K562 (cell line): ENCODE results near the gene MARK2.

ENCODE experiments used
- ASH1L ChIP-seq: fragments of 450-650 bp; IDR thresholded peaks from 2 replicates; pipeline ENCODE4 v1.6.1; 2018; ENCODE audit warnings: borderline replicate concordance, mild to moderate bottlenecking, low read depth; ENCODE audit not compliant: partially characterized antibody
- CBX5 ChIP-seq: IDR thresholded peaks from 2 replicates; pipeline ENCODE4 v1.6.1; 2014; ENCODE audit warnings: low read depth, borderline replicate concordance
- CREBBP ChIP-seq: IDR thresholded peaks from one replicate; pipeline ENCODE4 v1.6.1; 2012; ENCODE audit warnings: low read depth, mild to moderate bottlenecking, control low read depth, inconsistent platforms, low read length
- CTCF ChIP-seq, 3 experiments: IDR thresholded peaks in 2 of 3; conservative IDR thresholded peaks in 1 of 3; 2 replicates each; pipeline ENCODE4 v1.5.1; 2011 to 2012; ENCODE audit warnings: low read length in 3 of 3, mild to moderate bottlenecking in 3 of 3, control low read depth in 2 of 3, improper control_type of control experiment in 1 of 3, inconsistent platforms in 1 of 3, low read depth in 1 of 3, mixed read lengths in 1 of 3, moderate library complexity in 1 of 3; ENCODE audit not compliant: insufficient read depth in 2 of 3
- FOXK1 ChIP-seq: sonication (generic); formaldehyde crosslinking; IDR thresholded peaks from 2 replicates; pipeline ENCODE4 v1.8.0; 2022; ENCODE audit warnings: missing genetic modification reagents, mild to moderate bottlenecking, borderline replicate concordance
- FOXK2 ChIP-seq, 2 experiments: fragments of 450-650 bp; IDR thresholded peaks in 1 of 2; conservative IDR thresholded peaks in 1 of 2; 2 replicates each; pipeline ENCODE4 v1.6.1; 2016; ENCODE audit warnings: low read depth in 2 of 2, mild to moderate bottlenecking in 1 of 2
- GABPA ChIP-seq: fragments of 200-800 bp; sonication (Bioruptor generic); conservative IDR thresholded peaks from 2 replicates; pipeline ENCODE4 v1.6.1; 2016; ENCODE audit warnings: low read depth, missing genetic modification characterization, missing compliant biosample characterization
- NUFIP1 ChIP-seq: fragments of 450-650 bp; IDR thresholded peaks from 2 replicates; pipeline ENCODE4 v1.6.1; 2018; ENCODE audit not compliant: partially characterized antibody
- POLR2A ChIP-seq: fragments of 450-650 bp; conservative IDR thresholded peaks from 2 replicates; pipeline ENCODE4 v1.6.1; 2016
- RAD21 ChIP-seq, 2 experiments: fragments of 250-450 bp in 1 of 2; fragments of 450-650 bp in 1 of 2; sonication (Bioruptor Pico) in 1 of 2; formaldehyde crosslinking in 1 of 2; IDR thresholded peaks in 1 of 2; conservative IDR thresholded peaks in 1 of 2; 2 replicates each; pipeline versions ENCODE4 v1.4.0 to v1.8.0; 2020 to 2022; ENCODE audit warnings: mild to moderate bottlenecking in 2 of 2, moderate library complexity in 1 of 2
- RAD51 ChIP-seq: fragments of 450-650 bp; IDR thresholded peaks from 2 replicates; pipeline ENCODE4 v1.7.1; 2016; ENCODE audit warnings: low read depth, mild to moderate bottlenecking, borderline replicate concordance
- SETDB1 ChIP-seq: IDR thresholded peaks from one replicate; pipeline ENCODE4 v1.6.1; 2012; ENCODE audit warnings: low read length, control low read depth, inconsistent platforms
- TCF7L2 ChIP-seq: fragments of 150-350 bp; IDR thresholded peaks from 2 replicates; pipeline ENCODE4 v1.6.1; 2016; ENCODE audit warnings: low read depth, mild to moderate bottlenecking, low read length, moderate library complexity
- ZBTB1 ChIP-seq: sonication (generic); formaldehyde crosslinking; IDR thresholded peaks from 2 replicates; pipeline ENCODE4 v1.8.1; 2023; ENCODE audit warnings: missing genetic modification reagents, low read depth, mild to moderate bottlenecking, borderline replicate concordance

GRCh38 chr11:63811522-63811921 lies 27.4 kb upstream of the MARK2 start:
- TF ChIP-seq GABPA (no peak), ZBTB1 (CRISPR knock-in tag) (no peak), RAD21 (CRISPR knock-in tag; conservative IDR thresholded peaks at IDR 0.05 in 1 of 2, IDR thresholded peaks at IDR 0.05 in 1 of 2) (no peak), TCF7L2 (no peak), FOXK2 (conservative IDR thresholded peaks at IDR 0.05 in 1 of 2, IDR thresholded peaks at IDR 0.05 in 1 of 2; ENCODE audit: low read depth in 2 of 2) (no peak), RAD51 (no peak), ASH1L (no peak), FOXK1 (CRISPR knock-in tag) (no peak), POLR2A (no peak), NUFIP1 (no peak), CBX5 (no peak), CREBBP (no peak), CTCF (IDR thresholded peaks at IDR 0.05 in 2 of 3, conservative IDR thresholded peaks at IDR 0.05 in 1 of 3; ENCODE audit: insufficient read depth in 2 of 3, low read depth in 1 of 3, low read length in 3 of 3) (no peak), SETDB1 (no peak)
